Calu3 (cell line): Measurements from ENCODE around the gene MX1. TPM values are rescaled to one million over a fixed set of nuclear protein-coding genes. Genes with fewer than 3 reads are reported as not detected.
"Not testable (repeated sequence)": the region's sequence is repeated elsewhere in the genome, so short reads cannot be mapped to it uniquely, and the experiment has no call there.

Experiments used
- BruUV-seq: library from RNA; stranded (reverse); fragments of 400-500 nt; replicated peaks from 2 replicates; lab custom pipeline; 2021; lab: Mats Ljungman, UMichigan
- CTCF ChIA-PET: fragments of 300-600 bp; sonication (Branson Sonifier 250); formaldehyde crosslinking; loops from one replicate; lab custom pipeline; 2022; ENCODE audit warnings: antibody characterized with exemption; lab: Charles Lee
- DNase-seq: peaks from one replicate; pipeline ENCODE4 v3.0.0; 2022
- H3K27ac Mint-ChIP-seq: one replicate; pipeline ENCODE4 v1.8.0; 2022; ENCODE audit warnings: mixed read lengths; ENCODE audit not compliant: unreplicated experiment
- H3K27me3 Mint-ChIP-seq: one replicate; pipeline ENCODE4 v1.8.0; 2022; ENCODE audit warnings: mixed read lengths; ENCODE audit not compliant: unreplicated experiment
- H3K36me3 Mint-ChIP-seq: one replicate; pipeline ENCODE4 v1.8.0; 2022; ENCODE audit warnings: mild to moderate bottlenecking, moderate library complexity, mixed read lengths; ENCODE audit not compliant: insufficient read depth, unreplicated experiment
- H3K4me1 Mint-ChIP-seq: one replicate; pipeline ENCODE4 v1.8.0; 2022; ENCODE audit warnings: mild to moderate bottlenecking, low read depth, mixed read lengths; ENCODE audit not compliant: unreplicated experiment
- H3K4me3 Mint-ChIP-seq: one replicate; pipeline ENCODE4 v1.8.0; 2022; ENCODE audit warnings: mild to moderate bottlenecking, low read depth, moderate library complexity, mixed read lengths; ENCODE audit not compliant: unreplicated experiment
- H3K9me3 Mint-ChIP-seq: one replicate; pipeline ENCODE4 v1.8.0; 2022; ENCODE audit warnings: low read depth, mixed read lengths; ENCODE audit not compliant: unreplicated experiment
- intact Hi-C: fragments of 100-400 bp; cut with micrococcal nuclease; formaldehyde crosslinking; loops from one replicate; pipeline ENCODE4 v1.10.0; 2022; ENCODE audit not compliant: unreplicated experiment
- total RNA-seq: library from RNA; stranded (reverse); gene quantifications from 2 replicates; pipeline ENCODE4 v1.2.3, GENCODE V29; 2022
- TF ChIP-seq, protein P1 (sequence below): fragments of 200-600 bp; IDR thresholded peaks from one replicate; pipeline ENCODE4 v1.8.0; 2022; ENCODE audit warnings: antibody characterized with exemption; ENCODE audit not compliant: unreplicated experiment

The MX1 gene
- total RNA-seq, 1 experiment from 2014 or later, result 175 TPM

DNA sequence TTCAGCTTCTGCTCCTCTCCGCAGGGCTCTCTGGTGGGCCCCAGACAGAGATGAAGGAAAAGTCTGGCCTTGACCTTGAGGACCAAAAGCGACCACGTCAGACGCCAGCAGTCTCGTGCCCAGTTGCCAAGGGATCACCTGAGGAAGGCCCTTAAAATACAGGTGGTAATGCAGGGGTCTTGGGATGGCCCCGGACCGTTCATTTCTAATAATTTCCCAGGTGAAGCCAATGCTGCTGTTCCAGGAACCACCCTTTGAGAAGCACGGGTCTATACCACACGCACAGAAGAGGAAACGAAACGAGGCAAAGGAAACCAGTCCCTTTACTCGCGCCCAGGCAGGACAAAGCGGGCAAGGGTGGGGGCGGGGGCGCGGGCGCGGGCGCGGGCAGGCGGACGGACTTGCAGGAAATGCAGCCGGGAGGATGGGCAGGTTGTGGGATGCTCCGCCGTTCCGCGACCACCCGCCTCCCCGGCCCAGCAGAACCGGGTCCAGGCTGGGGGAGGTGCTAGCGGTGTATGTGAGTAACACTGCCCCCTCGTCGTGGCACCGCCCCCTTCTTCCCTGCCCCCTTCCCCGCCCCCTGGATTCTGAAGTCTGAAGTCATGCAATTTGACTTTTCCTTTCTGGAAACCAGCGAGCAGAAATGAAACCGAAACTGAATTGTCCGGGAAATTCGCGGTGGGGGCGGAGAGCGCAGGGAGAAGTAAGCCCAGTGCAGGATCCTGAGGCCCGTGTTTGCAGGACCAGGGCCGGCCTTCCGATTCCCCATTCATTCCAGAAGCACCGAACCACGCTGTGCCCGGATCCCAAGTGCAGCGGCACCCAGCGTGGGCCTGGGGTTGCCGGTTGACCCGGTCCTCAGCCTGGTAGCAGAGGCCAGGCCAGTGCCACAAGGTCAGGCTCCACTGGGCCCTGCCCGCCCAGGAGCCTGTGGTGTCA lies 5.8 kb upstream of the MX1 start:
- intact Hi-C loops, result no loop called here
- H3K4me3 Mint-ChIP-seq, result peak overlapping the region; percentile 73
- TF ChIP-seq, protein P1, sequence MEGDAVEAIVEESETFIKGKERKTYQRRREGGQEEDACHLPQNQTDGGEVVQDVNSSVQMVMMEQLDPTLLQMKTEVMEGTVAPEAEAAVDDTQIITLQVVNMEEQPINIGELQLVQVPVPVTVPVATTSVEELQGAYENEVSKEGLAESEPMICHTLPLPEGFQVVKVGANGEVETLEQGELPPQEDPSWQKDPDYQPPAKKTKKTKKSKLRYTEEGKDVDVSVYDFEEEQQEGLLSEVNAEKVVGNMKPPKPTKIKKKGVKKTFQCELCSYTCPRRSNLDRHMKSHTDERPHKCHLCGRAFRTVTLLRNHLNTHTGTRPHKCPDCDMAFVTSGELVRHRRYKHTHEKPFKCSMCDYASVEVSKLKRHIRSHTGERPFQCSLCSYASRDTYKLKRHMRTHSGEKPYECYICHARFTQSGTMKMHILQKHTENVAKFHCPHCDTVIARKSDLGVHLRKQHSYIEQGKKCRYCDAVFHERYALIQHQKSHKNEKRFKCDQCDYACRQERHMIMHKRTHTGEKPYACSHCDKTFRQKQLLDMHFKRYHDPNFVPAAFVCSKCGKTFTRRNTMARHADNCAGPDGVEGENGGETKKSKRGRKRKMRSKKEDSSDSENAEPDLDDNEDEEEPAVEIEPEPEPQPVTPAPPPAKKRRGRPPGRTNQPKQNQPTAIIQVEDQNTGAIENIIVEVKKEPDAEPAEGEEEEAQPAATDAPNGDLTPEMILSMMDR, result no peak
- H3K27me3 Mint-ChIP-seq, result no peaks in the 10 kb centered on the region
- CTCF ChIA-PET, result interaction anchor here (0.7 kb wide), 1 partner anchor 692 kb away, joined by 4 read pairs; no protein-coding TSS in a partner anchor
- no TSS peak for BruUV-seq
- H3K9me3 Mint-ChIP-seq, result no peaks in the 10 kb centered on the region
- H3K4me1 Mint-ChIP-seq, result peaks cover 14% of the 10 kb centered on the region
- peak overlapping the region; percentile 34 for H3K27ac Mint-ChIP-seq
- peaks cover 10% of the 10 kb centered on the region for H3K36me3 Mint-ChIP-seq
- peak; percentile 74 for DNase-seq

DNA sequence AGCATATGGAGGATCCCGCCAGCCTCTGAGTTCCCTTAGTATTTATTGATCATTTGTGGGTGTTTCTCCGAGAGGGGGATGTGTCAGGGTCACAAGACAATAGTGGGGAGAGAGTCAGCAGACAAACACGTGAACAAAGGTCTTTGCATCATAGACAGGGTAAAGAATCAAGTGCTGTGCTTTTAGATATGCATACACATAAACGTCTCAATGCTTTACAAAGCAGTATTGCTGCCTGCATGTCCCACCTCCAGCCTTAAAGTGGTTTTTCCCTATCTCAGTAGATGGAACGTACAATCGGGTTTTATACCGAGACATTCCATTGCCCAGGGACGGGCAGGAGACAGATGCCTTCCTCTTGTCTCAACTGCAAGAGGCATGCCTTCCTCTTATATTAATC lies 5.0 kb upstream of the MX1 start:
- intact Hi-C loops, H3K27me3 Mint-ChIP-seq, BruUV-seq, CTCF ChIA-PET, H3K9me3 Mint-ChIP-seq, DNase-seq: not testable (repeated sequence)
- Mint-ChIP-seq H3K36me3 (peaks cover 15% of the 10 kb centered on the region), H3K4me1 (peaks cover 14% of the 10 kb centered on the region), H3K4me3 (peak overlapping the region; percentile 73), H3K27ac (peak overlapping the region; percentile 34)

DNA sequence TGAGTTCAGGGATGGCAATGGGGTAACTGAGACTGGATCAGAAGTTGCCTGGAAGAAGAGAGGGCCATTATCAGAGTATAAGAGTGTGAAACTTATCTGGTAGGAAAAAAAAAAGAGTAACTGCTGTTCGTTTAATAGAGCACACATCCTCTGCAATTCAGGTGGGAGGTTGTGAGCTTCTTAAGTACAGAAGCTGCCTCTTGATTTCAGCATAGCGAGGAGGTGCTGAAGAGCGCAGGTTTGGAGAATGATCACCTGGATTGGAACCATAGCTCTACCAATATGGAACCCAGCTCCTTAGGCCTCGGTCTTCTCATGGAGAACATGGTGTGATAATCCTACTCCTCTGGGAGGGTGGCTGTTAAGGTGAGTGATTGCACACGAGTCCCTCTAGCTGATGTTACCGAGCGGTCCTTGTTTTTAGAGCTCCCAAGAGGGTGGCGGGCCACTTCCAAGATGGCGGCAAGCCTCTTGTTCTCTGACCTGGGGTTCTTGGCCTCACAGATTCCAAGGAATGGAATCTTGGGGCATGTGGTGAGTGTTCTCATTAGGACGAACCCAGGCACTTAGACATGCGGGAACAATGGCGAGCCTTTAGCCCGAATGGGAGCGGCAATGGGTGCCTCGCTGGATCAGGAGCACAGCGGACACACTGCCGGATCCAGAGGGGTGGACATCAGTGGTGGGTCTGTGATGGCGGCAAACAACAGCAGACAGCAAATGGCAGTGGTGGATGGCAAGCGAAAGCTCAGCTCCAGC lies 3.3 kb upstream of the MX1 start:
- intact Hi-C loops, result no loop called here
- TF ChIP-seq, protein P1, result no peak
- Mint-ChIP-seq H3K36me3 (peaks cover 20% of the 10 kb centered on the region), H3K4me3 (no peak overlapping the region), H3K27ac (no peak overlapping the region), H3K9me3 (no peaks in the 10 kb centered on the region), H3K4me1 (peaks cover 14% of the 10 kb centered on the region), H3K27me3 (no peaks in the 10 kb centered on the region)
- DNase-seq, result no peak
- BruUV-seq, result no TSS peak
- CTCF ChIA-PET, result no interaction called here

DNA sequence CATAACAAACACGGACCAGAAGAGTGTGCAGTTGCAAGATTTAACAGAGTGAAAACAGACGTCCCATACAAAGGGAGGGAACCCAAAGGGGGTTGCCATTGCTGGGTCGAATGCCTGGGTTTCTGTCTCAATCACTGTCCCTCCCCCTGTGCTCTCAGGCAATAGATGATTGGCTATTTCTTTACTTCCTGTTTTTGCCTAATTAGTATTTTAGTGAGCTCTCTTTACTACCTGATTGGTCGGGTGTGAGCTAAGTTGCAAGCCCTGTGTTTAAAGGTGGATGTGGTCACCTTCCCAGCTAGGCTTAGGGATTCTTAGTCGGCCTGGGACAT lies 2.8 kb upstream of the MX1 start:
- H3K27ac Mint-ChIP-seq, DNase-seq, CTCF ChIA-PET, H3K27me3 Mint-ChIP-seq, H3K9me3 Mint-ChIP-seq, BruUV-seq, intact Hi-C loops, H3K4me3 Mint-ChIP-seq: not testable (repeated sequence)
- H3K4me1 Mint-ChIP-seq, result peaks cover 14% of the 10 kb centered on the region
- H3K36me3 Mint-ChIP-seq, result peaks cover 20% of the 10 kb centered on the region

DNA sequence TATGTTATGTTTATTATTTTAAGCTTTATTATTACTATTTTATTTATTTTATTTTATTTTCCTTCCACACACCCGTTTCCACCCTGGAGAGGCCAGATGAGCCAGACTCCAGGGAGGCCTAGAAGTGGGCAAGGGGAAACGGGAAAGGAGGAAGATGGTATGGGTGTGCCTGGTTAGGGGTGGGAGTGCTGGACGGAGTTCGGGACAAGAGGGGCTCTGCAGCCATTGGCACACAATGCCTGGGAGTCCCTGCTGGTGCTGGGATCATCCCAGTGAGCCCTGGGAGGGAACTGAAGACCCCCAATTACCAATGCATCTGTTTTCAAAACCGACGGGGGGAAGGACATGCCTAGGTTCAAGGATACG lies 468 bp upstream of the MX1 start:
- Mint-ChIP-seq H3K4me3 (peak overlapping the region; percentile 96), H3K9me3 (no peaks in the 10 kb centered on the region), H3K36me3 (peaks cover 13% of the 10 kb centered on the region), H3K4me1 (peaks cover 11% of the 10 kb centered on the region), H3K27me3 (no peaks in the 10 kb centered on the region), H3K27ac (peak overlapping the region; percentile 56)
- intact Hi-C loops, result no loop called here
- TF ChIP-seq, protein P1, result no peak
- DNase-seq, result no peak
- CTCF ChIA-PET, result interaction anchor here (1.0 kb wide), 1 partner anchor 142 kb away, joined by 6 read pairs; no protein-coding TSS in a partner anchor
- BruUV-seq, result TSS peak; percentile 95
